ENCODE measurements around the gene GSS. TPM values are rescaled to one million over a fixed set of nuclear protein-coding genes. Genes with fewer than 3 reads are reported as not detected.

The GSS gene
- total RNA-seq, 1 experiment from 2014 or later = 83.6 TPM

DNA sequence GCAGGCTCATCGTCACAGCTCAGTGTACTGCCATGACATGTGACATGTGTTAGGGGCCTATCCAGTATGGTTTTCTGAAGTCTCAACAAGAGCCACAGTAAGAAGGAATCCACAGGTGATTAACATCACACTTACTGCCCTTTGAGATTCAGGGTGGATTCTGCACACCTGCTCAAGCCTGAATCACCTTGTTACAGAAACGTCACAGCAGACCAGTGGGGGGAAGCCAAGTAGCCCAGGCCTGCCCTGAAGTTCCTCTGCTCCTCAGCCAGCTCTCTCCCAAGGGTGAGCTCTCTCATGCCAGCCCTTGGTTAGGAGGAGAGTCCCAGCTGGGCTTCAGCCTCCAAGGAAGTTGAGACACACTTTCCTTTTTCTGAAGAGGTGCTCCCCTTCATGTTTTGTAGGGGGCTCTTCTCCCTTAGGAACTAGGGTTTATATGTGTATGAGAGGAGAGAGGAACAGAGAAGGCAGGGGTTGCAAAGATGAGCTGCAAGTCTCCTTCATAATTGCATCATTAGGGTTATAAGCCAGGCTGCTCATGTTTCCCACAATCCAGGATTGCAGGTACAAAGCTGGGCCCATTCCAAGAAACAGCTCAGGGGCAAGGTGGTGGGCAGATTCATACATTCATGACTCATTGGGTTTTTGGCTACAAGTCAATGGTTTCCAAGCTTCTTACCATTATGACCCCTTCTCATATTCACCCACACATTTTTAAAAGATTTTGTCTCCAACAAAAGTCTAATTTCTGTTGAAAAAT lies 11.6 kb downstream of the GSS start:
- no peaks in the 10 kb centered on the region for H4K20me1 ChIP-seq (ENCODE audit: insufficient read depth)
- no peak overlapping the region for H3K27ac ChIP-seq (ENCODE audit: low read depth, low read length)
- H3K79me2 ChIP-seq (ENCODE audit: insufficient read depth, low read length) = no peaks in the 10 kb centered on the region
- H3K4me1 ChIP-seq (ENCODE audit: control insufficient read depth in 1 of 2, insufficient read depth in 2 of 2, low read length in 2 of 2) = no peaks in the 10 kb centered on the region
- CTCF ChIA-PET = no interaction called here
- ATAC-seq (no peak), DNase-seq (ENCODE audit: low read depth, low spot score) (peak; percentile 16)
- POLR2A ChIA-PET = interaction anchor here (1.1 to 1.3 kb wide), 2 partner anchors 8 to 12 kb away, joined by 3 read pairs; no protein-coding TSS in a partner anchor
- H3K9me3 ChIP-seq (ENCODE audit: control insufficient read depth in 1 of 2, insufficient read depth in 1 of 2, low read depth in 1 of 2, low read length in 2 of 2) = no peaks in the 10 kb centered on the region
- TF ChIP-seq SP1 (IDR thresholded peaks at IDR 0.05; ENCODE audit: low read depth) (peak; percentile 36; the same call in 1 of the 2 replicates), POLR2AphosphoS5 (IDR thresholded peaks at IDR 0.05; ENCODE audit: low read depth, low read length) (peak; percentile 45; the same call in 1 of the 2 replicates), EGR1 (IDR thresholded peaks at IDR 0.05; ENCODE audit: low read depth) (peak; percentile 50; the same call in 1 of the 2 replicates), JUND (IDR thresholded peaks at IDR 0.05) (peak; percentile 33; the same call in 1 of the 2 replicates), SIN3A (IDR thresholded peaks at IDR 0.05; ENCODE audit: low read depth) (no peak), CEBPB (IDR thresholded peaks at IDR 0.05; ENCODE audit: low read depth) (peak; percentile 85), FOSL1 (IDR thresholded peaks at IDR 0.05; ENCODE audit: low read depth) (peak; percentile 41; the same call in 1 of the 2 replicates)
- TF ChIP-seq, protein P1, sequence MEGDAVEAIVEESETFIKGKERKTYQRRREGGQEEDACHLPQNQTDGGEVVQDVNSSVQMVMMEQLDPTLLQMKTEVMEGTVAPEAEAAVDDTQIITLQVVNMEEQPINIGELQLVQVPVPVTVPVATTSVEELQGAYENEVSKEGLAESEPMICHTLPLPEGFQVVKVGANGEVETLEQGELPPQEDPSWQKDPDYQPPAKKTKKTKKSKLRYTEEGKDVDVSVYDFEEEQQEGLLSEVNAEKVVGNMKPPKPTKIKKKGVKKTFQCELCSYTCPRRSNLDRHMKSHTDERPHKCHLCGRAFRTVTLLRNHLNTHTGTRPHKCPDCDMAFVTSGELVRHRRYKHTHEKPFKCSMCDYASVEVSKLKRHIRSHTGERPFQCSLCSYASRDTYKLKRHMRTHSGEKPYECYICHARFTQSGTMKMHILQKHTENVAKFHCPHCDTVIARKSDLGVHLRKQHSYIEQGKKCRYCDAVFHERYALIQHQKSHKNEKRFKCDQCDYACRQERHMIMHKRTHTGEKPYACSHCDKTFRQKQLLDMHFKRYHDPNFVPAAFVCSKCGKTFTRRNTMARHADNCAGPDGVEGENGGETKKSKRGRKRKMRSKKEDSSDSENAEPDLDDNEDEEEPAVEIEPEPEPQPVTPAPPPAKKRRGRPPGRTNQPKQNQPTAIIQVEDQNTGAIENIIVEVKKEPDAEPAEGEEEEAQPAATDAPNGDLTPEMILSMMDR (IDR thresholded peaks at IDR 0.05 in 2 of 3, conservative IDR thresholded peaks at IDR 0.05 in 1 of 3; ENCODE audit: borderline replicate concordance in 1 of 3, insufficient read depth in 1 of 3, low read depth in 2 of 3, low read length in 2 of 3) = no peak
- TF ChIP-seq, protein P2, sequence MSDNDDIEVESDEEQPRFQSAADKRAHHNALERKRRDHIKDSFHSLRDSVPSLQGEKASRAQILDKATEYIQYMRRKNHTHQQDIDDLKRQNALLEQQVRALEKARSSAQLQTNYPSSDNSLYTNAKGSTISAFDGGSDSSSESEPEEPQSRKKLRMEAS (IDR thresholded peaks at IDR 0.05) = peak; percentile 52; the same call in 1 of the 2 replicates
- intact Hi-C loops (cut with micrococcal nuclease) = no loop called here
- H2AFZ ChIP-seq (ENCODE audit: low read depth, low read length, poor library complexity, severe bottlenecking) = no peak overlapping the region
- no peak overlapping the region for H3K4me3 ChIP-seq (replicated peaks in 1 of 2; ENCODE audit: low read depth in 1 of 2, low read length in 2 of 2)
- RAD21 ChIA-PET (ENCODE audit: low non-redundant PET in 1 of 2, low total read pairs in 2 of 2, uncharacterized antibody in 2 of 2, unreplicated experiment in 2 of 2) = interaction anchor here in 1 of 2 experiments (1.2 kb wide), 1 partner anchor 12 kb away, joined by 4 read pairs; the partner anchor contains the start of gene MYH7B
- BruUV-seq (replicated peaks) = no TSS peak
- no peak overlapping the region for H3K9ac ChIP-seq (ENCODE audit: low read length)
- no peaks in the 10 kb centered on the region for H3K9me2 ChIP-seq (ENCODE audit: insufficient read depth)
- H3K4me2 ChIP-seq (ENCODE audit: low read length) = no peak overlapping the region
- peaks cover 18 to 52% of the 10 kb centered on the region in 2 experiments; a peak in 3 of 4 replicates for H3K36me3 ChIP-seq (ENCODE audit: control insufficient read depth in 1 of 2, insufficient read depth in 2 of 2, low read length in 2 of 2)
- H3K27me3 ChIP-seq (ENCODE audit: insufficient read depth, low read length) = no peaks in the 10 kb centered on the region

All from HCT116 (cell line).